AG08395 (cell line): ENCODE results near the gene BORCS8.
"Not testable (repeated sequence)": the region's sequence is repeated elsewhere in the genome, so short reads cannot be mapped to it uniquely, and the experiment has no call there.

Experiments
- DNase-seq: peaks from one replicate; pipeline ENCODE4 v3.0.0; 2012; ENCODE audit warnings: mixed read lengths, low spot score

Gene BORCS8

GRCh38 chr19:19179548-19180441 is 12.2 kb downstream of the BORCS8 start:
- no peak for DNase-seq

GRCh38 chr19:19176950-19177349 is 15.0 kb downstream of the BORCS8 start:
- no peak for DNase-seq

- not testable (repeated sequence) for DNase-seq
Measured at GRCh38 chr19:19173243-19173642, 18.7 kb downstream of the BORCS8 start.

GRCh38 chr19:19171821-19172532 is 20.0 kb downstream of the BORCS8 start:
- no peak for DNase-seq

GRCh38 chr19:19170873-19171672 is 20.9 kb downstream of the BORCS8 start:
- DNase-seq, result no peak

- DNase-seq, result peak; percentile 87
Measured at GRCh38 chr19:19170053-19170872, 21.7 kb downstream of the BORCS8 start, which contains the start of gene MEF2B. TSS of gene MEF2B (minus strand) at chr19:19170263. CDS start at chr19:19150735, 19,528 bp downstream.

GRCh38 chr19:19169236-19170052 is 22.5 kb downstream of the BORCS8 start:
- no peak for DNase-seq

- DNase-seq, result no peak
Measured at GRCh38 chr19:19167612-19168011, 24.3 kb downstream of the BORCS8 start.

GRCh38 chr19:19165396-19165795 is 26.6 kb downstream of the BORCS8 start:
- no peak for DNase-seq

- DNase-seq, result no peak
Measured at GRCh38 chr19:19162495-19162894, 29.5 kb downstream of the BORCS8 start.

- DNase-seq, result no peak
Measured at GRCh38 chr19:19160461-19161035, 31.4 kb downstream of the BORCS8 start.

GRCh38 chr19:19159534-19159933 is 32.4 kb downstream of the BORCS8 start:
- no peak for DNase-seq

- DNase-seq, result no peak
Measured at GRCh38 chr19:19157808-19158207, 34.1 kb downstream of the BORCS8 start.

- no peak for DNase-seq
Measured at GRCh38 chr19:19155495-19156219, 36.3 kb downstream of the BORCS8 start.

GRCh38 chr19:19154768-19155494 is 37.0 kb downstream of the BORCS8 start:
- DNase-seq, result no peak

- no peak for DNase-seq
Measured at GRCh38 chr19:19152668-19153384, 39.1 kb downstream of the BORCS8 start.

- DNase-seq, result no peak
Measured at GRCh38 chr19:19151418-19151817, 40.5 kb downstream of the BORCS8 start.

- no peak for DNase-seq
Measured at GRCh38 chr19:19149435-19149834, 42.5 kb downstream of the BORCS8 start.
